HG03565 (cell line): ENCODE measurements around the gene PMAIP1.
"Not testable (repeated sequence)": the region's sequence is repeated elsewhere in the genome, so short reads cannot be mapped to it uniquely, and the experiment has no call there.

ENCODE experiments used
- ATAC-seq: cut with Tn5 transposase; IDR thresholded peaks from one replicate; pipeline ENCODE4 v1.9.1; 2021; ENCODE audit warnings: mild to moderate bottlenecking, moderate library complexity; ENCODE audit not compliant: unreplicated experiment

Gene PMAIP1

DNA sequence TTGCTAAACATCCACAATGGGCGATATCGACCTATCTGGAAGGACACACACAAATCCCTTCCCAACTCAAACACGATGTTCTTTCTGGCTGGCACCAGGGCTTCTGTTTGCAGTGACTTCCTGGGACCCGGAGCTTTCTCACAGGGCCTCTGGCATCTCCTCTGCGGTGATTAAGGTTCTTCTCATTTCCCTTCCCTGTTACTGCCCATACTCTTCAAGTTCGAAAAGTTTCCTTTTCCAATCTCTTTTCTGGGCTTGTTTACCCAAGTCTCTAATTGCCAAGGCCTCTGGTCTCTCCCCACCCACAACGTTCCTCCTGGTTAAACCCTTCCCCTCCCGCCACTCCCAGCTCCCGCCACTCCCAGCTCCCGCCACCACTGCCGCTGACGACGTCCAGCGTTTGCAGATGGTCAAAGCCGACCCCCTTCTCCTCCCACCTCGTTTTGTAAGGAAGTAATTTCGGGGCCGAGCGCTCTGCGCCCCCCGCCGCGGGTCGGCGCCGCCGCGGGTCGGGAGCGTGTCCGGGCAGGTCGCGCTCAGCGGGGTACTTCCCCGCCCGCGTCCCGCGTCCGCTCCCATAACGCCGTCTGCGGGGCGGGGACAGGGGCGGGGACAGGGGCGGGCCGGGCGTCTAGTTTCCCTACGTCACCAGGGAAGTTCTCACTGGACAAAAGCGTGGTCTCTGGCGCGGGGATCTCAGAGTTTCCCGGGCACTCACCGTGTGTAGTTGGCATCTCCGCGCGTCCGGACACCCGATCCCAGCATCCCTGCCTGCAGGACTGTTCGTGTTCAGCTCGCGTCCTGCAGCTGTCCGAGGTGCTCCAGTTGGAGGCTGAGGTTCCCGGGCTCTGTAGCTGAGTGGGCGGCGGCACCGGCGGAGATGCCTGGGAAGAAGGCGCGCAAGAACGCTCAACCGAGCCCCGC lies at the start of gene PMAIP1:
Gene PMAIP1 (plus strand): TSS at position 699 of the 924 bp plus-strand sequence. CDS start 182 bp downstream, at position 881.
- ATAC-seq, result peak; percentile 39

DNA sequence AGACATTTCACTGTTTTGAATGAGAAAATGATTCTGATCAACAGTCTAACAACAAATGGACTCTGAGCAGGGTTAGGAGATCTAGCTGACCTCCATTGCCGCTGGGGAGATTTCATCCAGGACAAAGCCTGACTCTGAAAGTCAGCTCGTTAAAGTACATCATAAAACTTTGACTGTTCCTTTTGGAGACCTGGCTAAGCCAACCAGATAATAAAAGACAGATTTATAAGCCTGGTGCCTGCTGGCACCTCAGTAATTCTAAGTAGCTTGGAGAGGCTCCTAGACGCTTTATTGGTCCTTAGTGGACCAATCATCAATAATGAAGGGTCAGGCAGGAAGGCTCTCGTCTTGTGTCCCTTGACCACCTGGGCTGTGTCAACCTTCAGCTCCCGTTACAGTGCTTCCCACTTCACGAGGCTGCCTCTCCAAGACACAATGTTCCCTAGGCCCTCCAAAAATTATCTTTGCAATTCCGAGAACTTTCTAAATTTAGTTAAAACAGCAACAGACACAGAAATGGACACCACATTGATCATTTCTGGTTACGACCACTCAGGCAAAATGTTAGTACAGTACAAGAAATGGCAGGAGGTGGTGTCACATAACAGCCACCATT lies 47.9 kb upstream of the PMAIP1 start:
- no peak for ATAC-seq

- ATAC-seq, result no peak
Measured at GRCh38 chr18:59852548-59852947, 47.2 kb upstream of the PMAIP1 start.

- ATAC-seq, result no peak
Measured at GRCh38 chr18:59853380-59853779, 46.4 kb upstream of the PMAIP1 start.

- ATAC-seq, result not testable (repeated sequence)
Measured at GRCh38 chr18:59853988-59854387, 45.8 kb upstream of the PMAIP1 start.

DNA sequence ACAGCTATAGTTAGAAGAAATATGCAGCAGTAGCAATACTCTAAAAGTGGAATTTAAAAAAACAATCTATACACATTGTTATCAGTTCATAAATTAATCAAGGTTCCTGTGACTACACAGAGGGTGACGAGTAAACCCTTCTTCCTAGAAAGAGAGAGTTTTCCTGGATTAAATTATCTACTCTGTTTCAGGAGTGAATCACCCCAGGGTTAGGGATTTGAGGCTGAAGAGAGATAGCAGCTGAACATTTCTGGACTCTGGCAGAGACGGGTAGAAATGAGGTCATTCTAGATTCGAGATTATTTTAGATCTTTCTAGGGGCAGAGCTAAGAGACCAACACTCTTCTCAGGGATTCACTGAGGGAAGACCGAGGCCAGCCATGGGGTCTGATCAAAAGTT lies 38.8 kb upstream of the PMAIP1 start:
- ATAC-seq, result no peak

DNA sequence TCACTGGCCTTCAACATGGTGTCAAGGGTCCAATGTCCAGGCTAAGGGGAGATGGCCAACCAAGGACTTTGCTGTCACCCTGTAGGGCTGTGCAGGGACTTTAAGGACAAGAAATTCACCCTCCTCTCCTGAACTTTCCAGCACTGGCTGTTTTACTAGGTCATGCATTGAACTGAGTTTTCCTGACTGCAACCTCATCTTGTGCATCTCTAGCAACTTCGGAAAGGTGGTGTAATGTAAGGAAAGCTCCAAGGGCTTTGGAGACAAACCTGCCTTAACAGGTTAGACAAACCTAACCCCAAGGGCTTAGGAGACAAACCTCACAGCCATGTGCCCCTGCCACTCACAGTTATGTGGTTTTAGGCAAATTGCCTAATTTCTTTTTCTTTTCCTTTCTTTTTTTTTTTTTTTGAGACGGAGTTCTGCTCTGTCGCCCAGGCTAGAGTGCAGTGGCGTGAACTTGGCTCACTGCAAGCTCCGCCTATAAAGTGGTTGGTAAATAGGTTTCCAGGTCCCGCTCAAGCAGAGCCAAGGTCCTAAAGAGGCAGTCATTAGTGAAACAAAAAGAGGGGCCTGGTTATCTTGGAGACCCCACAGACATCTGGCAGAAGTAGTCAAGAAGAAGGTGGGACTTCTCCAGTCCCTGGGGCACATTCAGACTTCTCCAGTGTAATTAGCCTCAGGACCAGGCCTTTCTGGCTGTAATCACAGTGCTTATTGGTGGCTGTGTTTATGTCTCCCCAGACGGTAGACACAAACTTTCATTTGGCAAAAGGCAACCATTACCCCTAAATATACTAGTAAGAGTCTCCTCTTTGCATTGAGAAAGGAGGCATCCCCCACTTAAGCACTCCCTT lies 37.6 kb upstream of the PMAIP1 start:
- peak; percentile 78 for ATAC-seq

GRCh38 chr18:59865241-59865986 lies 34.4 kb upstream of the PMAIP1 start:
- ATAC-seq, result no peak

- no peak for ATAC-seq
Measured at GRCh38 chr18:59866551-59867269, 33.1 kb upstream of the PMAIP1 start.

DNA sequence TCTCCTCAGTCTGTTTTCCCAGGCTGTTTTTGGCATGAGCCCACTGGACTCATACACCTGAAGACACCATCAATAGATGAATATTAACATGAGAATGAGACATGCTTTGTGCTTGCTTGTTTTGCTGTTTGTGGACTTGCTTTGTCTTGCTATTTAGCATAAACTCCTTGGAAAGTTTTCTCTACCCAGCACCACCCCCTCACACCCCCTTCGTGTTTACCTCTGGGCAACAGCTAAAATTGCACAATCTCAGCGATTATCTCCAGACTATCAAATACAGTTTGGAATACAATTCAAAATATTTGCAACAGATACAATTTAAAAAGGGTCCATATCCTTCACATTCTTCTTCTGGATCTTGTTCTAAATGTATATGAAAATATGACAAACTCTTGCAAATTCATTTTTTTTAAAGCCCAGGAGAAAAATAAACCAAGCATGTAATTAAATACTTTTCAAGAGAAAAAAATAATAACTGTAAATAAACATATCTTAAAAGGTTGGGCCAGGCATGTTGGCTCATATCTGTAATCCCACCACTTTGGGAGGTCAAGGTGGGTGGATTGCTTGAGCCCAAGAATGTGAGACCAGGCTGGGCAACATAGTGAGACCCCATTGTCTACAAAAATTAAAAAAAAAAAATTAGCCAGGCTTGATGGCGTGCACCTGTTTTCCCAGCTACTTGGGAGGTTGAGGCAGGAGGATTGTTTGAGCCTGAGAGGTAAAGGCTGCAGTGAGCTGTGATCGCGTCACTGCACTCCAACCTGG lies 32.3 kb upstream of the PMAIP1 start:
- no peak for ATAC-seq

- ATAC-seq, result no peak
Measured at GRCh38 chr18:59870623-59871130, 29.1 kb upstream of the PMAIP1 start.

DNA sequence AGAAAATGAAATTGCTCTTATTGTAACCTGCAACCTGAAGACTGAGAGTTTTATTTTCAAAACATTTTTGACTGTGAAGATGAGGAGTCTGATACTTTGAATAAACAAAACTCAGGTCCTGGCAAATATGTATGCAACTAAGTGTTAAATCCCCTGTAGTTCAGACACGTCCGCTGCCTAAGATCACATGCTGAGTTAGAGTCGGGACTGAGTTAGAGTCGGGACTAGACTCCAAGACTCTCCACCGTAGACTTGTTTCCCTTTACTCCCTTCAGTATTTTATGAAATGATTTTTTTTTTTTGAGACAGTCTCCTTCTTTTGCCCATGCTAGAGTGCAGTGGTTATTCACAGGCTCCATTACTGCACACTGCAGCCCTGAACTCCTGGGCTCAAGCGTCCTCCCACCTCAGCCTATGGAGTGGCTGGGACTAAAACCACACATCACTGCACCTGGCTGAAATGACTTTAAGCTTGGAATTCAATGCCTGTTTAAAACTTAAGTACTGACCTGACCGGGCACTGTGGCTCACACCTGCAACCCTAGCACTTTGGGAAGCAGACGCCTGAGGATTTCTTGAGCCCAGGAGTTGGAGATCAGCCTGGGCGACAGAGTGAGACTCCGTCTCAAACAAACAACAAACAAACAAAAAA lies 28.0 kb upstream of the PMAIP1 start:
- no peak for ATAC-seq

DNA sequence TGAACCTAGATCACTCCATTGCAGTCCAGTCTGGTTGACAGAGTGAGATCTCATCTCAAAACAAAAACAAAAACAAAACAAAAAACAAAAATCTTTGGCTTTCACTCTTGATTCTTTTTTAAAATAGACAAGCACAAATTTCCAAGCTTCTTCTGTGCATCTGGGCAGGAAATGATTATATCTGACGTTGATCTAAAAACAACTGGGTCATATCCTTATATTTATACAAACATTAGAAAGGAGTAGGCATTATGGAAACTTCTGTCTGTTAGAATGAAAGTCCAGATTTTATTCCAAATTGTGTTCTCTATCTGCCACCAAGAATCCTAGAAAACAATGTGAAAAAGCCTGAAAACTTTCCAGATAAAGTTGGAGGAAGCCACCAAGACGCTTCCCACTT lies 26.2 kb upstream of the PMAIP1 start:
- no peak for ATAC-seq

DNA sequence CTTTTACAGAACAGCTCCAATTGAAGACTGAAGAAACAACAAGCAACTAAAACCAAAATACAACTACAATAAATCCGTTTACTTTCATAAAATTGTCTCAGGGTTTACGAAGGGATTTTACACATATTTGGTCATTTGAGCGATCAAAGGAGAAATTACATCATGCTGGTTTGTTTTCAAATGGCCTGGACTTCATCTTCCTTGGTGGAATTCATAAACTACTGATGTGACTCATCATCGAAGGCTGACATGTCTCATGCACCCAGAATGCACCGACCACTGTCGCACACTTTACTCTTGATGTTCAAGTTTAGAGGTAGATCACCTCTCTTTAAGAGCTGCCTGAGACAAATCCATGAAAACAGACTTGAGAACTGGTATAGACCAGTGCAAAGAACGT lies 25.6 kb upstream of the PMAIP1 start:
- no peak for ATAC-seq

DNA sequence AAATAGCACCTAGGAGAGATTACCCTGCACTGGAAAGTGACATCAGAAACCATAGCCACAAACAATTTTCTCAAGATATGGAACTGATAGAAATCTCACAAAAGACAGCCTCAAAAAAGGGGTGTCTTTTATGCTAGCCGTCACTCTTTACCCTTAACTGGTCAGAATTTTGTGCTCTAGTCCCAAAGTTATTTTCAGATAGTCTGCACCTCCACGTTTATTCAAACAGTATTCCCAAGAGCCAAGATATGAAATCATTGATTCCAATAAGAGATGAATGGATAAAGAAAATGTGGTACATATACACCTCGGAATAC lies 23.5 kb upstream of the PMAIP1 start:
- ATAC-seq, result peak; percentile 68

GRCh38 chr18:59877361-59877760 lies 22.4 kb upstream of the PMAIP1 start:
- no peak for ATAC-seq

DNA sequence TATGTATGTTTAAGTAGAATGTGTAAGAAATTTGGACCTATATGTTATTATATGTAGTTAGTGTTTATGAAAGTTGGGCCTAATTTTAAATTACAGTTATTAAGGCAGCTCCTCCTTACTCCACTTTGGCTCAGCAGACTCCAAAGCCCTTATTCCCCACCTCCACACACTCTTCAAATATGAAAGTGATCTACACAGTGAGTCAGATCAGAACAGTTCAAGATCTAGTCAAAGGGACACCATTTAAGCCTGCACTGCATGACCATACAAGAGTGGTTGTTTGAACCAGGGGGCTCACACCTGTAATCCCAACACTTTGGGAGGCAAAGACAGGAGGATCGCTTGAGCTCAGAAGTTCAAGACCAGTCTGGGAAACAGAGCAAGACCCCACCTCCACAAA lies 21.2 kb upstream of the PMAIP1 start:
- peak; percentile 47 for ATAC-seq

DNA sequence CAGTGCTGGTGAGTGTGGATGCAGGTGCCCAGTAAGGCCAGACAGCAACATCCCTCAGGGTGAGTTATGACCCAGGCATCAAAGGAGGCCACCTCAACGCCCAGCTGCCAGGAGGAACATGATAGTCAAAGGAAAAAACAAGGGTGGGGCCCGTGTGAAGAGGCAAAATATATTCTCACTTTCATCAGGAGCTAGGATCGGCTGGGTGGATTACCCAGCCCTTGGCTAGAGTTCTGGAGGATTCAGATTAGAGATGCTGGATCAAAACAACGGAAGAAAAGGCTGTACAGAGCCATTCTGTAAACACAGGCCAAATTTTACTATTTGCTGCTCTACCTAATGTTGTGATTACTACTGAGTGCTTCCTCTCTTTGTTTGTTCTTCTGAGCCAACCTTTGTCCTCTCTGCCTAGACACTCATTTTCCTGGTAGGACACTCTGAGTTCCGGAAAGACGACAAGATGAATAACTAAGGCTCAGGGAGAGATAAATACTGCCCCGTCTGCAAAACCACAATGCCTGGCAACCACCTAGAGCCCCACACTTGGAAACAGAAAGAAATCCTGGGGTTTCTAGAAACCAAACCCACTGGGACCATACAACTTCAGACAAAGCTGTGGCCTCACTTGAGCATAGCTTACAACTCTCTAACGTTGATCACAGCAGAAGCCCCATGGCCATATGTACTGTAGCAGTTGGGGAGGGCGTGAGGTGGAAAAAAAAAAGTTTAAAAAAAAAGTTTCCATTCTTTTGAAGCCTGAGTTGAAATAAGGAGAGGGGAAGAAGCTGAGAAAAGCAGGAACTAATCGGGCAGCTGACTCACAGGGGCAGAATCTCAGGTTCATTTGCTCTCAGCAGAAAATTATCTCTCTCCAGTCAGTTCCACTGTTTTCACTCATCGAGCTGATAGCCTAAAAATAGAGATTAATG lies 17.8 kb upstream of the PMAIP1 start:
- no peak for ATAC-seq
